ENCODE measurements around the gene AP1S2.
"Not testable (repeated sequence)": the region's sequence is repeated elsewhere in the genome, so short reads cannot be mapped to it uniquely, and the experiment has no call there.

The AP1S2 gene

GRCh38 chrX:15834827-15835595 is 19.6 kb downstream of the AP1S2 start:
- Histone ChIP-seq H3K4me1 (ENCODE audit: insufficient read depth, poor library complexity, severe bottlenecking) (no peaks in the 10 kb centered on the region), H3K4me3 (ENCODE audit: severe bottlenecking) (no peak overlapping the region), H3K9me3 (ENCODE audit: severe bottlenecking) (no peaks in the 10 kb centered on the region), H3K27me3 (ENCODE audit: insufficient read depth, poor library complexity, severe bottlenecking) (no peaks in the 10 kb centered on the region), H3K36me3 (ENCODE audit: low read depth) (no peaks in the 10 kb centered on the region), H3K27ac (ENCODE audit: poor library complexity, severe bottlenecking) (no peak overlapping the region)
- DNase-seq (ENCODE audit: low spot score) (no peak), ATAC-seq (ENCODE audit: low read depth) (no peak)
- TF ChIP-seq, protein P1, sequence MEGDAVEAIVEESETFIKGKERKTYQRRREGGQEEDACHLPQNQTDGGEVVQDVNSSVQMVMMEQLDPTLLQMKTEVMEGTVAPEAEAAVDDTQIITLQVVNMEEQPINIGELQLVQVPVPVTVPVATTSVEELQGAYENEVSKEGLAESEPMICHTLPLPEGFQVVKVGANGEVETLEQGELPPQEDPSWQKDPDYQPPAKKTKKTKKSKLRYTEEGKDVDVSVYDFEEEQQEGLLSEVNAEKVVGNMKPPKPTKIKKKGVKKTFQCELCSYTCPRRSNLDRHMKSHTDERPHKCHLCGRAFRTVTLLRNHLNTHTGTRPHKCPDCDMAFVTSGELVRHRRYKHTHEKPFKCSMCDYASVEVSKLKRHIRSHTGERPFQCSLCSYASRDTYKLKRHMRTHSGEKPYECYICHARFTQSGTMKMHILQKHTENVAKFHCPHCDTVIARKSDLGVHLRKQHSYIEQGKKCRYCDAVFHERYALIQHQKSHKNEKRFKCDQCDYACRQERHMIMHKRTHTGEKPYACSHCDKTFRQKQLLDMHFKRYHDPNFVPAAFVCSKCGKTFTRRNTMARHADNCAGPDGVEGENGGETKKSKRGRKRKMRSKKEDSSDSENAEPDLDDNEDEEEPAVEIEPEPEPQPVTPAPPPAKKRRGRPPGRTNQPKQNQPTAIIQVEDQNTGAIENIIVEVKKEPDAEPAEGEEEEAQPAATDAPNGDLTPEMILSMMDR (IDR thresholded peaks at IDR 0.05; ENCODE audit: poor library complexity, severe bottlenecking), result no peak

DNA sequence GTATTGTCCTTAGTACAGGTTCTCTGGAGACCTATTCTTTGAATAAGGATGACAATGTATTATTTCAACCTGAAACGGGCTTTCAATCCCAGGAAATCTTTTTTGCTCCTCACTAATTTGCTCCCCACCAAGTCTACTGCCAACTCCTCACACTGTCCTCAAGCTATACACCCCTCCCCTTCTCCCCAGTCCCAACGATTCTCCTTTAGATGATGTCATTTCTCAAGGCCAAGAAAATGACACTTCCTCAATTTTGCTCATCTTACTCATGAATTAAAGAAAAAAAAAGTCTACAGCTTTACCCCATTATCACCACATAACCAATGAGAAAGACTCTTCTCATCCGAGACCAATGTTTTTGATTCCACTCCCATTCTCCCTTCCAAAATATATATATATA is 20.6 kb downstream of the AP1S2 start:
- Histone ChIP-seq H3K4me1 (ENCODE audit: insufficient read depth, poor library complexity, severe bottlenecking) (no peaks in the 10 kb centered on the region), H3K4me3 (ENCODE audit: severe bottlenecking) (no peak overlapping the region), H3K27ac (ENCODE audit: poor library complexity, severe bottlenecking) (no peak overlapping the region), H3K27me3 (ENCODE audit: insufficient read depth, poor library complexity, severe bottlenecking) (no peaks in the 10 kb centered on the region), H3K36me3 (ENCODE audit: low read depth) (no peaks in the 10 kb centered on the region), H3K9me3 (ENCODE audit: severe bottlenecking) (no peaks in the 10 kb centered on the region)
- TF ChIP-seq, protein P1 (IDR thresholded peaks at IDR 0.05; ENCODE audit: poor library complexity, severe bottlenecking), result no peak
- no peak for ATAC-seq (ENCODE audit: low read depth)
- DNase-seq (ENCODE audit: low spot score), result no peak

- not testable (repeated sequence) for ATAC-seq (ENCODE audit: low read depth); H3K9me3 ChIP-seq (ENCODE audit: severe bottlenecking); H3K4me1 ChIP-seq (ENCODE audit: insufficient read depth, poor library complexity, severe bottlenecking); H3K36me3 ChIP-seq (ENCODE audit: low read depth); H3K27ac ChIP-seq (ENCODE audit: poor library complexity, severe bottlenecking); H3K4me3 ChIP-seq (ENCODE audit: severe bottlenecking); DNase-seq (ENCODE audit: low spot score); H3K27me3 ChIP-seq (ENCODE audit: insufficient read depth, poor library complexity, severe bottlenecking)
Measured at GRCh38 chrX:15831347-15831746, 23.3 kb downstream of the AP1S2 start.

DNA sequence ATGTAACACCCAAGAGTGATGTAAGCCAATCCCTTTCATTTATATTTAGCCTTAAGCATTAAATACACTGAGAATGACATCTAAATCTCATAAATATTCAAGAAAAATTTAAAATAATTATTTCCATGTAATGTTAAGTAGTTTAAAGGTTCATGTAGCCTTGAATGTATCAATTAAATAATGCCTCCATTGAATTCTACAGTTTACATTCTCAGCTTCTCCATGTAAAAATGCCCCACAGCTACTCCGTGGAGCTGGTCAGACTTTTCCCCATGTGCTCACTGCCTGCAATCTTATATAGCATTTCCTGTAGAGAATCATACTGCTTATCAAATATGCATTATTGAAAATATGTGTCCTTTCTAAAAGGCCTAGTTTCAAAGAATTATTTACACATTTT is 25.4 kb downstream of the AP1S2 start:
- no peaks in the 10 kb centered on the region for H3K9me3 ChIP-seq (ENCODE audit: severe bottlenecking)
- no peaks in the 10 kb centered on the region for H3K4me1 ChIP-seq (ENCODE audit: insufficient read depth, poor library complexity, severe bottlenecking)
- DNase-seq (ENCODE audit: low spot score) (no peak), ATAC-seq (ENCODE audit: low read depth) (no peak)
- no peaks in the 10 kb centered on the region for H3K27me3 ChIP-seq (ENCODE audit: insufficient read depth, poor library complexity, severe bottlenecking)
- H3K36me3 ChIP-seq (ENCODE audit: low read depth), result no peaks in the 10 kb centered on the region
- no peak overlapping the region for H3K4me3 ChIP-seq (ENCODE audit: severe bottlenecking)
- TF ChIP-seq, protein P1 (IDR thresholded peaks at IDR 0.05; ENCODE audit: poor library complexity, severe bottlenecking), result no peak
- H3K27ac ChIP-seq (ENCODE audit: poor library complexity, severe bottlenecking), result no peak overlapping the region

DNA sequence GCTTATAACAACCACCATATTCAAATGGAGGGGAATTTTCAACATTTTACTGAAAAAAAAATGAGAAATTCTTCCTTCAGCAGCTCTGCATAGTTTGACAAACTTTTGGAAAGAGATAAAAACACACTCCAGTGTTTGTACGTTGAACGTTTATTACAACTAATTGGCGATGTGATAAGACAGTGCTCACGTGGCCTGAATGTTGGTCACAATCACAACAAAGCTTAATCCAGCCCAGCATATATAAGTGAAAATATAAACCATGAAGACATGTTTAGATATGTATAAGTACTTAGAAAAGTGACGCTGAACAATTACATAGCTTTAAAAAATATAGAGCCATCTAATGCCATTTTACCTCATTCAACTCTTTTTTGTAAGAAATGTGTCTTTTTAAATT is 28.7 kb downstream of the AP1S2 start:
- Histone ChIP-seq H3K36me3 (ENCODE audit: low read depth) (no peaks in the 10 kb centered on the region), H3K9me3 (ENCODE audit: severe bottlenecking) (no peaks in the 10 kb centered on the region), H3K4me3 (ENCODE audit: severe bottlenecking) (no peak overlapping the region), H3K27me3 (ENCODE audit: insufficient read depth, poor library complexity, severe bottlenecking) (no peaks in the 10 kb centered on the region), H3K27ac (ENCODE audit: poor library complexity, severe bottlenecking) (no peak overlapping the region), H3K4me1 (ENCODE audit: insufficient read depth, poor library complexity, severe bottlenecking) (no peaks in the 10 kb centered on the region)
- no peak for ATAC-seq (ENCODE audit: low read depth)
- no peak for DNase-seq (ENCODE audit: low spot score)
- TF ChIP-seq, protein P1 (IDR thresholded peaks at IDR 0.05; ENCODE audit: poor library complexity, severe bottlenecking), result no peak
